ENCODE data around the gene FXYD4. TPM values are rescaled to one million over a fixed set of nuclear protein-coding genes. Genes with fewer than 3 reads are reported as not detected.
"Not testable (repeated sequence)": the region's sequence is repeated elsewhere in the genome, so short reads cannot be mapped to it uniquely, and the experiment has no call there.

Gene FXYD4
- total RNA-seq, 4 donors from 2014 or later: not detected

DNA sequence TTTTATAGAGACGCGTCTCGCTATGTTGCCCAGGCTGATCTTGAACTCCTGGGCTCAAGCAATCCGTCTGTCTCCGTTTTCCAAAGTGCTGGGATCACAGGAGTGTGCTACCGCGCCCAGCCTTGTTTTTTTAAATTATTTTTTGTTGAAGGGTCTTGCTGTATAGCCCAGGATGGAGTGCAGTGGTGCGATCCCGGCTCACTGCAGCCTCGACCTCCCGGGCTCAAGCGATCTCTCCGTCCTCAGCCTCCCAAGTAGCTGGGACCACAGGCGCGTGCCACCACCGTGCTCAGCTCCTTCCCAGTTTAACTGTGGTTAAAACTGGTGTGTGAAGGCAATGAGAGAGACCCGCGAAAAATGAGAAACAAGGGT, 48.5 kb downstream of the FXYD4 start:
- TF ChIP-seq, protein P1, sequence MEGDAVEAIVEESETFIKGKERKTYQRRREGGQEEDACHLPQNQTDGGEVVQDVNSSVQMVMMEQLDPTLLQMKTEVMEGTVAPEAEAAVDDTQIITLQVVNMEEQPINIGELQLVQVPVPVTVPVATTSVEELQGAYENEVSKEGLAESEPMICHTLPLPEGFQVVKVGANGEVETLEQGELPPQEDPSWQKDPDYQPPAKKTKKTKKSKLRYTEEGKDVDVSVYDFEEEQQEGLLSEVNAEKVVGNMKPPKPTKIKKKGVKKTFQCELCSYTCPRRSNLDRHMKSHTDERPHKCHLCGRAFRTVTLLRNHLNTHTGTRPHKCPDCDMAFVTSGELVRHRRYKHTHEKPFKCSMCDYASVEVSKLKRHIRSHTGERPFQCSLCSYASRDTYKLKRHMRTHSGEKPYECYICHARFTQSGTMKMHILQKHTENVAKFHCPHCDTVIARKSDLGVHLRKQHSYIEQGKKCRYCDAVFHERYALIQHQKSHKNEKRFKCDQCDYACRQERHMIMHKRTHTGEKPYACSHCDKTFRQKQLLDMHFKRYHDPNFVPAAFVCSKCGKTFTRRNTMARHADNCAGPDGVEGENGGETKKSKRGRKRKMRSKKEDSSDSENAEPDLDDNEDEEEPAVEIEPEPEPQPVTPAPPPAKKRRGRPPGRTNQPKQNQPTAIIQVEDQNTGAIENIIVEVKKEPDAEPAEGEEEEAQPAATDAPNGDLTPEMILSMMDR (IDR thresholded peaks at IDR 0.05): no peak
- ATAC-seq (ENCODE audit: low FRiP score) (no peak), DNase-seq (ENCODE audit: low spot score) (no peak)

DNA sequence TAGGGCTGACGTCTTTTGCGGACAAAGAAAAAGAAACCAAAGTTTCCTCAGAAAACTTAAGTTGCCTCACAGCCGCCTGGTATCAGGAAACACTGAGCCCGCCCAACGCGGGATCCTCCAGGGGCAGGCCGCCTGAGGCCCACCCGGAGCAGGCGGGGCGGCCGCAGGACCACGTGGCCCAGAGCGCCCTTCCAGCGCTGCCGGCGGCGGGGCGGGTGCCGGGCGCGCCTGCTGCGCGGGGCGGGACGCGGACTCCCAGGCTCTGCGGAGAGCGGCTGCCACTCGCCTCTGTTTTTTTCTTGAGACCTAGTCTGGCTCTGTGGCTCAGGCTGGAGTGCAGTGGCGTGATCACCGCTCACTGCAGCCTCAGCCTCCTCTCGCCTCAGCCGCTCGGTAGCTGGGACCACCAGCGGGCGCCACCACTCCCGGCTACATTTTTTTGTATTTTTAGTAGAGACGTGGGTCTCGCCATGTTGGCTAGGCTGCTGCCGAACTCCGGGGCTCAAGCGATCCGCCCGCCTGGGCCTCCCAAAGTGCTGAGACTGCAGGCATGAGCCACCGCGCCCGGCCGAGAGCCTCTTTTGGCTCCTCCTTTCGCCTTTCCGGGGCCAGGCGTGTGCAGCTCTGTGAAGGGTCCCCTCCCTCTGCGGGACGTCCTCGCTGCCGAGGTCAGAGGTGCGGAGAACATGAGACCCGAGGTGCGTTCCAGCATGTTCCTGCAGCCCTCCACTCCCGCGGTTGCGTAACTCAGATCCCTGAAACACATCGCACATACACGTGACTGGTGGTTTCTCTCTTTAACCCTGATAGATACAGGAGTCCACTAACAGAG, 49.1 kb downstream of the FXYD4 start:
- TF ChIP-seq, protein P1 (IDR thresholded peaks at IDR 0.05): no peak
- DNase-seq (ENCODE audit: low spot score) (peak; percentile 65), ATAC-seq (ENCODE audit: low FRiP score) (peak; percentile 98)

DNA sequence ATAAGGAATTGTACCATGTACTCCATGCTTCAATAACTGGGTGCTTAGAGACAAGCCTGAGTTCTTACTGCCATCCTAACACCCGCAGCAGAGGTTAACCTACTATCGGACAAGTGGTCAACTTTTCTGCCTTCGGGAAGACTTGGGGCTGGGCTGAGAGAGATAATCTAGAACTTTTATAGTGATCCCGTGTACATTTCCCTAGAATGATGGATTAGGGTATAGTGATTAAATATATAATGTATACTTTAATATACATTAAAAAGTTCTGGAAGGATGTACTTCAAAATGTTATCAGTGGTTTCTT, 49.7 kb downstream of the FXYD4 start:
- TF ChIP-seq, protein P1 (IDR thresholded peaks at IDR 0.05): no peak
- DNase-seq (ENCODE audit: low spot score) (no peak), ATAC-seq (ENCODE audit: low FRiP score) (no peak)

DNA sequence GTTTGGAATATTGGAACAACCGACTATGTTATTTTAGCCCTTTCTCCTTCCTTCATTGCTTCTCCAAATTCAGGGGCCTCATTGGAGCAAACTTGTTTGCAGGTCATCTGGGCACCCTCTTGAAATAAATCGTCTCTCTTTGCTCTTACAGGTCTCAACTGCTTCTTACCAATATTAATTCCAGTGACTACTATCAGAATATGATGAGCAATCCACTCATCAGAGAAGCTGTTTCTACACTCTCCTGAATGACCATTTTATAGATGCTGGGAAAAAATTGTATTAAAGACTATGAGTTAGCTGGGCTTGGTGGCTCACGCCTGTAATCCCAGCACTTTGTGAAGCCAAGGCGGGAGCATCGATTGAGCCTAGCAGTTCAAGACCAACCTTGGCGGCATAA, 50.1 kb downstream of the FXYD4 start:
- TF ChIP-seq, protein P1 (IDR thresholded peaks at IDR 0.05): no peak
- DNase-seq (ENCODE audit: low spot score) (no peak), ATAC-seq (ENCODE audit: low FRiP score) (no peak)

DNA sequence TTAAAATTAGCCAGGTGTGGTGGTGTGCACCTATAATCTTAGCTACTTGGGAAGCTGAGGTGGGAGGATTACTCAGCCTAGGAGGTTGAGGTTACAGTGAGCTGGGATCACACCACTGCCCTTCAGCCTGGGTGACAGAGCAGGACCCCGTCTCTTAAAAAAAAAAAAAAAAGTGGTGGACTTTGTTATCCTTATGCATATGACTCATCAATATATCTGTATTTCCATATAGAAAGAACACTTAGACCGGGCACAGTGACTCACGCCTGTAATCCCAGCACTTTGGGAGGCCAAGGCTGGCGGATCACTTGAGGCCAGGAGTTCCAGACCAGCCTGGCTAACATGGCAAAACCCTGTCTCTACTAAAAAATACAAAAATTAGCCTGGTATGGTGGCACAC, 50.5 kb downstream of the FXYD4 start:
- not testable (repeated sequence) for ATAC-seq (ENCODE audit: low FRiP score); DNase-seq (ENCODE audit: low spot score)

DNA sequence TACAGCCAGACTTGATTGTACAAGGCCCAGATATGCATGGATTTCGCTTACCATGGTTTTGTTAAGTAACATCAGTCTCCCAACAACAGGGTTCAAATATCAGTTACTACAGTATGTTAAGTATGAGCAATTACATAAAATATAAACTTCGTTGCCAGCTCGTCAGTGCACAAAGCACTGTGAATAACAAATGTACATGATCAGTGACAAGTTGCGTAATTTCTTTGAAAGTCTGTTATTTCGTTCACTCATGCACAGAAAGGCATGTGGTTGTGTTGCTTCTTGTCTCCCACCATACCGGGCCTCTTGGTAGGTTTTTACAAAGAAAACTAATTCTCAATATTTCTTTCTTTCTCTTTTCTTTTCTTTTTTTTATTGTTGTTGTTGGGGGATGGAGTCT, 53.0 kb downstream of the FXYD4 start:
- DNase-seq (ENCODE audit: low spot score): no peak
- ATAC-seq (ENCODE audit: low FRiP score): no peak
- TF ChIP-seq, protein P1 (IDR thresholded peaks at IDR 0.05): no peak

Small RNA genes within 50 kb of the gene (small RNA-seq; reads per million reads assigned to genes)
- not detected for gene RNU6ATAC11P
- not detected for gene SNORD3J

Other genes starting within 250 kb of the FXYD4 start
- gene CSGALNACT2, start 233.2 kb upstream of the FXYD4 start, total RNA-seq: 10 to 100 TPM; 22.0 to 45.8 (median 37.9) TPM
- 1 to 10 TPM in 2 of 4 donors, under 1 TPM in 2; 0.28 to 2.8 (median 0.92) TPM for gene RASGEF1A, start 104.6 kb upstream of the FXYD4 start, total RNA-seq
- 100 to 1,000 TPM; 140 to 345 (median 164) TPM for gene HNRNPF, start 37.5 kb downstream of the FXYD4 start, total RNA-seq
- gene ZNF487, start 65.5 kb downstream of the FXYD4 start, total RNA-seq: 1 to 10 TPM; 3.7 to 9.2 (median 6.8) TPM
- gene ZNF239, start 203.0 kb downstream of the FXYD4 start, total RNA-seq: 1 to 10 TPM; 1.3 to 5.3 (median 4.1) TPM
- gene ZNF485, start 234.8 kb downstream of the FXYD4 start, total RNA-seq: 10 to 100 TPM in 1 of 4 donors, 1 to 10 TPM in 3; 2.2 to 13.1 (median 5.8) TPM